Measurements from ENCODE around the gene FHOD3. TPM values are rescaled to one million over a fixed set of nuclear protein-coding genes. Genes with fewer than 3 reads are reported as not detected.

FHOD3 gene
- total and polyA plus RNA-seq, 9 of the 15 experiments (the other 6 are each of a cell fraction or from before 2014, with no cell fraction given) = 0.11 TPM; not detected in 8

DNA sequence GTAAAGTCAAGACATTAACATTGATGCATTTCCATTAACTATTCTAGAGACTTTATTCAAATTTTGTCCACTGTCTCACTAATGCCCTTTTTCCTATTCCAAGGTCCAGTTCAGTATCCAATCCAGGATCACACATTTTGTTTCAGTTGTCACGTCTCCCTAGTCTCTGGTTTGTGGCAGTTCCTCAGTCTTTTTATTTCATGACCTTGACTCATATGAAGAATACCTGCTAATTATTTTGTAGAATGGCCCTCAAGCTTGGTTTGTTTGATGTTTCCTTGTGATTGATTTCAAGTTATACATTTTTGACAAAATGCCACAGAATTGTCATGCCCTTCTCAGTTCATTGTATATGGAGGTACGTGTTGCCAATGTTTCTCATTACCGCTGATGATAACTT, 145.2 kb downstream of the FHOD3 start:
- no peaks in the 10 kb centered on the region for H3K4me1 ChIP-seq (replicated peaks in 1 of 2; ENCODE audit: control insufficient read depth in 2 of 2, insufficient read depth in 2 of 2, low read length in 2 of 2)
- no TSS peak for BruUV-seq (replicated peaks)
- H3K27me3 ChIP-seq (ENCODE audit: control insufficient read depth in 2 of 2, insufficient read depth in 2 of 2, low read length in 2 of 2) = peaks cover 6 to 21% of the 10 kb centered on the region in 2 experiments; a peak in 4 of 5 replicates
- no peak overlapping the region for H3K9ac ChIP-seq (ENCODE audit: insufficient read depth in 1 of 2, low read depth in 2 of 2, low read length in 2 of 2)
- H3K9me3 ChIP-seq (replicated peaks; ENCODE audit: control insufficient read depth, insufficient read depth, low read depth, low read length) = no peaks in the 10 kb centered on the region
- no peaks in the 10 kb centered on the region for H3K36me3 ChIP-seq (ENCODE audit: control insufficient read depth, insufficient read depth, low read length)
- H3K79me2 ChIP-seq (ENCODE audit: control insufficient read depth, insufficient read depth, low read length) = no peaks in the 10 kb centered on the region
- DNase-seq (ENCODE audit: extremely low read depth in 1 of 4, low spot score in 3 of 4) = no peak
- H3K4me2 ChIP-seq (ENCODE audit: insufficient read depth, low read length) = no peak overlapping the region
- ATAC-seq = no peak
- intact Hi-C loops (cut with micrococcal nuclease) (no loop called here), in situ Hi-C loops (cut with MboI) (no loop called here)
- TF ChIP-seq, protein P1, sequence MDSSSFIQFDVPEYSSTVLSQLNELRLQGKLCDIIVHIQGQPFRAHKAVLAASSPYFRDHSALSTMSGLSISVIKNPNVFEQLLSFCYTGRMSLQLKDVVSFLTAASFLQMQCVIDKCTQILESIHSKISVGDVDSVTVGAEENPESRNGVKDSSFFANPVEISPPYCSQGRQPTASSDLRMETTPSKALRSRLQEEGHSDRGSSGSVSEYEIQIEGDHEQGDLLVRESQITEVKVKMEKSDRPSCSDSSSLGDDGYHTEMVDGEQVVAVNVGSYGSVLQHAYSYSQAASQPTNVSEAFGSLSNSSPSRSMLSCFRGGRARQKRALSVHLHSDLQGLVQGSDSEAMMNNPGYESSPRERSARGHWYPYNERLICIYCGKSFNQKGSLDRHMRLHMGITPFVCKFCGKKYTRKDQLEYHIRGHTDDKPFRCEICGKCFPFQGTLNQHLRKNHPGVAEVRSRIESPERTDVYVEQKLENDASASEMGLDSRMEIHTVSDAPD (CRISPR knock-in tag; IDR thresholded peaks at IDR 0.05) = no peak
- TF ChIP-seq EP300 (IDR thresholded peaks at IDR 0.05; ENCODE audit: low read length) = no peak
- TF ChIP-seq ZC3H8 (IDR thresholded peaks at IDR 0.05) = no peak
- no peak for TF ChIP-seq ZNF316 (IDR thresholded peaks at IDR 0.05)
- no peak for TF ChIP-seq MTA2 (IDR thresholded peaks at IDR 0.05; ENCODE audit: low read depth)
- TF ChIP-seq MEIS2 (IDR thresholded peaks at IDR 0.05; ENCODE audit: partially characterized antibody) = no peak
- TF ChIP-seq, protein P2, sequence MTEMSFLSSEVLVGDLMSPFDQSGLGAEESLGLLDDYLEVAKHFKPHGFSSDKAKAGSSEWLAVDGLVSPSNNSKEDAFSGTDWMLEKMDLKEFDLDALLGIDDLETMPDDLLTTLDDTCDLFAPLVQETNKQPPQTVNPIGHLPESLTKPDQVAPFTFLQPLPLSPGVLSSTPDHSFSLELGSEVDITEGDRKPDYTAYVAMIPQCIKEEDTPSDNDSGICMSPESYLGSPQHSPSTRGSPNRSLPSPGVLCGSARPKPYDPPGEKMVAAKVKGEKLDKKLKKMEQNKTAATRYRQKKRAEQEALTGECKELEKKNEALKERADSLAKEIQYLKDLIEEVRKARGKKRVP (CRISPR knock-in tag; IDR thresholded peaks at IDR 0.05) = no peak
- TF ChIP-seq ZNF583 (CRISPR knock-in tag; IDR thresholded peaks at IDR 0.05) = no peak
- TF ChIP-seq MED1 (CRISPR knock-in tag; IDR thresholded peaks at IDR 0.05; ENCODE audit: borderline replicate concordance) = no peak
- TF ChIP-seq NCOA1 (IDR thresholded peaks at IDR 0.05; ENCODE audit: low read depth) = no peak
- TF ChIP-seq TAF1 (IDR thresholded peaks at IDR 0.05; ENCODE audit: control insufficient read depth, extremely low read depth, insufficient read depth, low read length, severe bottlenecking) = no peak
- TF ChIP-seq SRSF3 (IDR thresholded peaks at IDR 0.05; ENCODE audit: insufficient read depth, low read length) = no peak
- no peak for TF ChIP-seq NFATC3 (IDR thresholded peaks at IDR 0.05)
- no peak for TF ChIP-seq ZFP30 (CRISPR knock-in tag; IDR thresholded peaks at IDR 0.05; ENCODE audit: borderline replicate concordance)
- TF ChIP-seq PRMT5 (CRISPR knock-in tag; IDR thresholded peaks at IDR 0.05) = no peak
- TF ChIP-seq MBD2 (IDR thresholded peaks at IDR 0.05; ENCODE audit: borderline replicate concordance, low read depth) = no peak
- no peaks in the 10 kb centered on the region; the same call in 1 of the 2 replicates for H4K20me1 ChIP-seq (replicated peaks; ENCODE audit: control insufficient read depth, insufficient read depth, low read length)
- H3K4me3 ChIP-seq = no peak overlapping the region
- WGBS (ENCODE audit: insufficient coverage, low coverage, missing lambda C conversion rate) = 0% methylated on average over 3 of the region's 3 CpGs
- POLR2A ChIA-PET = interaction anchor here (0.7 kb wide), 1 partner anchor 225 kb away, joined by 3 read pairs; no protein-coding TSS in a partner anchor
- H2AFZ ChIP-seq (ENCODE audit: low read depth, low read length) = no peak overlapping the region
- CTCF ChIA-PET (ENCODE audit: low intra/inter-chr PET ratio) = no interaction called here
- H3K9me1 ChIP-seq (ENCODE audit: control insufficient read depth, insufficient read depth, low read length) = no peaks in the 10 kb centered on the region
- H3K27ac ChIP-seq (ENCODE audit: extremely low read depth, low read depth, low read length) = no peak overlapping the region
- FAIRE-seq = no peak

All from K562 (cell line).